ENCODE results near the gene CDH13. TPM values are rescaled to one million over a fixed set of nuclear protein-coding genes. Genes with fewer than 3 reads are reported as not detected.
A peak's percentile ranks its signal among the peaks of the same experiment; 100 is the strongest.

Gene CDH13
- total and polyA plus RNA-seq, 2 of the 8 experiments (the other 6 are each of a cell fraction or from before 2014, with no cell fraction given), result 2.3 to 2.4 TPM

- peaks cover 3% of the 10 kb centered on the region; the same call in 1 of the 2 replicates for H3K23me2 ChIP-seq (ENCODE audit: low read depth, low read length)
- no peak overlapping the region for H4K5ac ChIP-seq (ENCODE audit: insufficient read length, low read depth, low read length)
- peak overlapping the region; percentile 13 to 45; a peak in 2 of 4 replicates for H3K4me2 ChIP-seq (ENCODE audit: insufficient read depth in 1 of 2, low read depth in 2 of 2, low read length in 2 of 2)
- H3K23ac ChIP-seq (ENCODE audit: insufficient read length), result no peak overlapping the region
- no peak overlapping the region for H3K56ac ChIP-seq (replicated peaks; ENCODE audit: insufficient read length, low read depth, low read length)
- H3K4me3 ChIP-seq (ENCODE audit: extremely low read depth in 1 of 4, insufficient read depth in 2 of 4, low read depth in 3 of 4, low read length in 4 of 4), result no peak overlapping the region
- DNase-seq (ENCODE audit: low read depth in 1 of 2, low spot score in 2 of 2) (peak in 1 of 2 experiments; percentile 50), FAIRE-seq (no peak)
- H3K9me3 ChIP-seq (ENCODE audit: insufficient read depth in 2 of 2, low read depth in 1 of 2, low read length in 1 of 2), result no peaks in the 10 kb centered on the region
- H3K27ac ChIP-seq (ENCODE audit: low read depth, low read length), result peak overlapping the region; percentile 65
- no peaks in the 10 kb centered on the region for H3K79me2 ChIP-seq (ENCODE audit: control insufficient read depth in 1 of 2, insufficient read depth in 2 of 2, low read length in 2 of 2)
- H2BK20ac ChIP-seq (ENCODE audit: low read length), result no peak overlapping the region
- H4K20me1 ChIP-seq (replicated peaks in 1 of 2; ENCODE audit: control insufficient read depth in 1 of 2, insufficient read depth in 2 of 2, low read length in 2 of 2), result no peaks in the 10 kb centered on the region
- H2AK5ac ChIP-seq (ENCODE audit: low read depth, low read length), result no peak overlapping the region
- no peak overlapping the region for H3K18ac ChIP-seq (ENCODE audit: extremely low read depth, low read length)
- H2BK5ac ChIP-seq (ENCODE audit: low read depth, low read length), result no peak overlapping the region
- ChIA-PET POLR2A (ENCODE audit: partially characterized antibody) (interaction anchor here (0.6 kb wide), 1 partner anchor 24 kb away, joined by 4 read pairs; no protein-coding TSS in a partner anchor), CTCF (ENCODE audit: partially characterized antibody) (interaction anchor here (0.6 to 1.4 kb wide), 5 partner anchors 11 to 789 kb away, joined by 3 to 6 read pairs (median 4); no protein-coding TSS in a partner anchor)
- H3K36me3 ChIP-seq (ENCODE audit: control insufficient read depth in 2 of 4, insufficient read depth in 4 of 4, low read length in 3 of 4), result no peaks in the 10 kb centered on the region
- peaks cover 0 to 14% (median 6%) of the 10 kb centered on the region in 4 experiments; a peak in 6 of 7 replicates for H3K4me1 ChIP-seq (replicated peaks in 1 of 4; ENCODE audit: control insufficient read depth in 3 of 4, insufficient read depth in 4 of 4, low read length in 3 of 4)
- no peak overlapping the region; a peak in 1 of 7 replicates for H3K9ac ChIP-seq (replicated peaks in 1 of 4; ENCODE audit: extremely low read depth in 1 of 4, low read depth in 3 of 4, low read length in 3 of 4)
- H3K79me1 ChIP-seq (ENCODE audit: low read depth, low read length), result no peaks in the 10 kb centered on the region
- 0 out of 2 replicates have a peak overlapping the region, but pooled peaks have one; percentile 19 for H2AFZ ChIP-seq (ENCODE audit: low read length)
- 0 out of 2 replicates have a peak overlapping the region, but pooled peaks have one; percentile 77 for H4K8ac ChIP-seq (ENCODE audit: extremely low read depth, insufficient read depth, low read length)
- no peak for TF ChIP-seq SP2 (IDR thresholded peaks at IDR 0.05; ENCODE audit: low read length)
- peak; percentile 73 for TF ChIP-seq E2F6 (IDR thresholded peaks at IDR 0.05)
- 0 out of 4 replicates have a peak, but pooled peaks of 1 of the 2 experiments have one; percentile 5 for TF ChIP-seq RAD21 (IDR thresholded peaks at IDR 0.05 in 1 of 2, conservative IDR thresholded peaks at IDR 0.05 in 1 of 2; ENCODE audit: low read depth in 2 of 2, low read length in 2 of 2)
- TF ChIP-seq TCF12 (IDR thresholded peaks at IDR 0.05; ENCODE audit: low read depth, low read length), result peak; percentile 96
- TF ChIP-seq KDM1A (IDR thresholded peaks at IDR 0.05; ENCODE audit: borderline replicate concordance, low read length), result no peak
- peak in 1 of 2 experiments; percentile 72; a peak in 1 of 3 replicates for TF ChIP-seq EP300 (IDR thresholded peaks at IDR 0.05; ENCODE audit: borderline replicate concordance in 1 of 2, low read depth in 2 of 2, low read length in 2 of 2)
- TF ChIP-seq RXRA (IDR thresholded peaks at IDR 0.05; ENCODE audit: insufficient read depth, low read depth, low read length), result no peak
- TF ChIP-seq NANOG (IDR thresholded peaks at IDR 0.05; ENCODE audit: insufficient read depth, low read depth, low read length, poor library complexity, severe bottlenecking), result peak; percentile 62
- TF ChIP-seq CHD2 (IDR thresholded peaks at IDR 0.05; ENCODE audit: low read length), result no peak
- peak; percentile 62 for TF ChIP-seq MAX (IDR thresholded peaks at IDR 0.05)
- 0 out of 2 replicates have a peak, but pooled peaks have one; percentile 39 for TF ChIP-seq SP1 (IDR thresholded peaks at IDR 0.05; ENCODE audit: low read depth, low read length)
- no peak overlapping the region for H2BK15ac ChIP-seq (ENCODE audit: low read length)
- H3K4ac ChIP-seq (replicated peaks; ENCODE audit: insufficient read length, low read depth, low read length), result no peak overlapping the region
- no peak overlapping the region for H4K91ac ChIP-seq (replicated peaks; ENCODE audit: insufficient read length, low read length)
- no peak overlapping the region; the same call in 1 of the 2 replicates for H2BK12ac ChIP-seq (ENCODE audit: low read depth, low read length)
- H3K14ac ChIP-seq (ENCODE audit: insufficient read length), result no peak overlapping the region
- no peak overlapping the region for H2BK120ac ChIP-seq (replicated peaks; ENCODE audit: low read depth, low read length)
- 46% methylated on average over 11 of the region's 11 CpGs; no CpG with 5 or more reads in 1 of the 2 experiments for WGBS, 2 experiments (ENCODE audit: extremely low coverage in 1 of 2, insufficient coverage in 1 of 2, insufficient read length in 1 of 2, insufficient replicate concordance in 2 of 2, low coverage in 1 of 2, low lambda C conversion rate in 2 of 2, missing lambda C conversion rate in 1 of 2)
- no peaks in the 10 kb centered on the region for H3K27me3 ChIP-seq (replicated peaks in 1 of 4; ENCODE audit: control insufficient read depth in 3 of 4, extremely low read depth in 1 of 4, insufficient read depth in 3 of 4, low read length in 3 of 4)
Measured at GRCh38 chr16:82782715-82783251, 156.0 kb downstream of the CDH13 start.
